ENCODE results near the gene PLPP6. TPM values are rescaled to one million over a fixed set of nuclear protein-coding genes. Genes with fewer than 3 reads are reported as not detected.
A peak's percentile ranks its signal among the peaks of the same experiment; 100 is the strongest.

The PLPP6 gene
- total and polyA plus RNA-seq, 4 donors: 3.8 to 6.9 (median 5.2) TPM

DNA sequence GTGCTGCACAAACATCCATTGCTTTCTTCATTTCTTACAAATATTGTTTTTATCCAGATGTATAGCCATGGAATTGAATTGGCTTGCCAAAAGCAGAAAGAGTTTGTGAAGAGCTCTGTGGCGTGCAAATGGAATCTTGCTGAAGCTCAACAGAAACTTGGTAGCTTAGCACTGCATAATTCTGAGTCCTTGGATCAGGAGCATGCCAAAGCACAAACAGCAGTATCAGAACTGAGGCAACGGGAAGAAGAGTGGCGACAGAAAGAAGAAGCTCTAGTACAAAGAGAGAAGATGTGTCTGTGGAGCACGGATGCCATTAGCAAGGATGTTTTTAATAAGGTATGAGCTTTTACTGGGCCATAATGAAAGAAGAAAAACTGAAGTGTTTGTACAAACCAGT is 22.7 kb downstream of the PLPP6 start:
- Histone ChIP-seq H3K27ac (ENCODE audit: low read depth in 1 of 2, low read length in 1 of 2) (peak overlapping the region in 1 of 2 donors; percentile 29), H3K27me3 (ENCODE audit: control insufficient read depth in 3 of 3, insufficient read depth in 3 of 3, low read length in 2 of 3) (no peaks in the 10 kb centered on the region), H3K36me3 (ENCODE audit: control insufficient read depth in 4 of 4, insufficient read depth in 4 of 4, low read length in 4 of 4) (peaks cover 4 to 14% (median 9%) of the 10 kb centered on the region in 4 donors), H3K9ac (ENCODE audit: insufficient read depth in 1 of 2, low read length in 2 of 2) (no peak overlapping the region), H3K4me1 (ENCODE audit: control insufficient read depth in 5 of 5, insufficient read depth in 5 of 5, low read length in 5 of 5) (peaks cover 0 to 20% (median 9%) of the 10 kb centered on the region in 5 donors), H3K4me3 (no peak overlapping the region), H3K9me3 (ENCODE audit: control insufficient read depth in 4 of 4, insufficient read depth in 3 of 4, low read length in 3 of 4) (no peaks in the 10 kb centered on the region)
- no peak for ATAC-seq (ENCODE audit: insufficient read depth, low FRiP score)
- TF ChIP-seq, protein P1, sequence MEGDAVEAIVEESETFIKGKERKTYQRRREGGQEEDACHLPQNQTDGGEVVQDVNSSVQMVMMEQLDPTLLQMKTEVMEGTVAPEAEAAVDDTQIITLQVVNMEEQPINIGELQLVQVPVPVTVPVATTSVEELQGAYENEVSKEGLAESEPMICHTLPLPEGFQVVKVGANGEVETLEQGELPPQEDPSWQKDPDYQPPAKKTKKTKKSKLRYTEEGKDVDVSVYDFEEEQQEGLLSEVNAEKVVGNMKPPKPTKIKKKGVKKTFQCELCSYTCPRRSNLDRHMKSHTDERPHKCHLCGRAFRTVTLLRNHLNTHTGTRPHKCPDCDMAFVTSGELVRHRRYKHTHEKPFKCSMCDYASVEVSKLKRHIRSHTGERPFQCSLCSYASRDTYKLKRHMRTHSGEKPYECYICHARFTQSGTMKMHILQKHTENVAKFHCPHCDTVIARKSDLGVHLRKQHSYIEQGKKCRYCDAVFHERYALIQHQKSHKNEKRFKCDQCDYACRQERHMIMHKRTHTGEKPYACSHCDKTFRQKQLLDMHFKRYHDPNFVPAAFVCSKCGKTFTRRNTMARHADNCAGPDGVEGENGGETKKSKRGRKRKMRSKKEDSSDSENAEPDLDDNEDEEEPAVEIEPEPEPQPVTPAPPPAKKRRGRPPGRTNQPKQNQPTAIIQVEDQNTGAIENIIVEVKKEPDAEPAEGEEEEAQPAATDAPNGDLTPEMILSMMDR (IDR thresholded peaks at IDR 0.05; ENCODE audit: control extremely low read depth, extremely low read depth): no peak
- no peak for DNase-seq
- 89 to 94% methylated on average over 4 of the region's 4 CpGs for WGBS, 2 donors

DNA sequence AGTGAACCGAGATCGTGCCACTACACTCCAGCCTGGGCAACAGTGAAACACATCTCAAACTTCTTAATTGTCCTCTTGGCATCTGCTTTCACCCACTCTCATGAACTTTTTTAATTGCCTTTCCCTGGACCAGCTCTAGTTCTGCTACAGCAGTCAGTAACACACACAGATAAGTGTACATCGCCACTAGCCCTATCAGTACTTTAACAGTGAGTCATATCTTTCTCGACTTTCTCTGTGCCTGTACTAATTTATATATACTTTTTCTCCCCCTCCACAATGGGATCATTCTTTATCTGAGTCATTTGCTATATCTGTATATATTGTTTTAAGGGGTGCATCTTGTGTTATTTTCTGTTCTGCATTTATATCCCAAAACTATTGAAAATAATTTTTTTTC is 24.0 kb downstream of the PLPP6 start:
- Histone ChIP-seq H3K9me3 (ENCODE audit: control insufficient read depth in 4 of 4, insufficient read depth in 3 of 4, low read length in 3 of 4) (no peaks in the 10 kb centered on the region), H3K4me3 (no peak overlapping the region), H3K4me1 (ENCODE audit: control insufficient read depth in 5 of 5, insufficient read depth in 5 of 5, low read length in 5 of 5) (peaks cover 0 to 21% (median 4%) of the 10 kb centered on the region in 5 donors), H3K27ac (ENCODE audit: low read depth in 1 of 2, low read length in 1 of 2) (peak overlapping the region in 1 of 2 donors; percentile 43), H3K36me3 (ENCODE audit: control insufficient read depth in 4 of 4, insufficient read depth in 4 of 4, low read length in 4 of 4) (peaks cover 6 to 18% (median 13%) of the 10 kb centered on the region in 4 donors), H3K27me3 (ENCODE audit: control insufficient read depth in 3 of 3, insufficient read depth in 3 of 3, low read length in 2 of 3) (no peaks in the 10 kb centered on the region), H3K9ac (ENCODE audit: insufficient read depth in 1 of 2, low read length in 2 of 2) (no peak overlapping the region)
- 87 to 94% methylated on average over 4 of the region's 4 CpGs for WGBS, 2 donors
- TF ChIP-seq, protein P1 (IDR thresholded peaks at IDR 0.05; ENCODE audit: control extremely low read depth, extremely low read depth): no peak
- ATAC-seq (ENCODE audit: insufficient read depth, low FRiP score) (no peak), DNase-seq (no peak)

DNA sequence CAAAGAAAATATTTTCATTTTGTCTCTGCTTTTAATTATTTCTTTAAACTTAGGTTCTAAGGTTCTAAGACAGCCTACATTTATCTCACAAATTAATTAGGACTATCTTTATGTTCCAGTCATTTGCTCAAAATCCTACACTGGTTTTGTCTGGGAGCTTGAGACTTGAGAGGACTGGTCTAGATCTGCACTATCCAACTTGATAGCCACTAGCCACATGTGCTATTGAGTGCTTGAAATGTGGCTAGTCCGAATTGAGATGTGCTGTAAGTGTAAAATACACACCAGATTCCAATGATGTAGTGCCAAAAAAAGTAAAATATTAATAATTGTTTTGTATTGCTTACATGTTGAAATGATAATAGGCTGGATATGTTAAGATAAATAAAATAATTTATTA is 24.5 kb downstream of the PLPP6 start:
- Histone ChIP-seq H3K36me3 (ENCODE audit: control insufficient read depth in 4 of 4, insufficient read depth in 4 of 4, low read length in 4 of 4) (peaks cover 6 to 21% (median 14%) of the 10 kb centered on the region in 4 donors), H3K27me3 (ENCODE audit: control insufficient read depth in 3 of 3, insufficient read depth in 3 of 3, low read length in 2 of 3) (no peaks in the 10 kb centered on the region), H3K27ac (ENCODE audit: low read depth in 1 of 2, low read length in 1 of 2) (peak overlapping the region in 1 of 2 donors; percentile 66), H3K4me3 (no peak overlapping the region), H3K9me3 (ENCODE audit: control insufficient read depth in 4 of 4, insufficient read depth in 3 of 4, low read length in 3 of 4) (no peaks in the 10 kb centered on the region), H3K9ac (ENCODE audit: insufficient read depth in 1 of 2, low read length in 2 of 2) (no peak overlapping the region), H3K4me1 (ENCODE audit: control insufficient read depth in 5 of 5, insufficient read depth in 5 of 5, low read length in 5 of 5) (peaks cover 0 to 23% (median 4%) of the 10 kb centered on the region in 5 donors)
- ATAC-seq (ENCODE audit: insufficient read depth, low FRiP score): no peak
- TF ChIP-seq, protein P1 (IDR thresholded peaks at IDR 0.05; ENCODE audit: control extremely low read depth, extremely low read depth): no peak
- DNase-seq: no peak
- WGBS, 2 donors: 55 to 75% methylated on average over 1 of the region's 1 CpG

GRCh38 chr9:4689021-4689420 is 26.9 kb downstream of the PLPP6 start:
- H3K27me3 ChIP-seq (ENCODE audit: control insufficient read depth in 3 of 3, insufficient read depth in 3 of 3, low read length in 2 of 3): no peaks in the 10 kb centered on the region
- WGBS, 2 donors: 75 to 87% methylated on average over 2 of the region's 2 CpGs
- peaks cover 6 to 23% (median 14%) of the 10 kb centered on the region in 4 donors for H3K36me3 ChIP-seq (ENCODE audit: control insufficient read depth in 4 of 4, insufficient read depth in 4 of 4, low read length in 4 of 4)

More at GRCh38 chr9:4689021-4689420, 26.9 kb downstream of the PLPP6 start:
- Histone ChIP-seq H3K9ac (ENCODE audit: insufficient read depth in 1 of 2, low read length in 2 of 2) (no peak overlapping the region), H3K27ac (ENCODE audit: low read depth in 1 of 2, low read length in 1 of 2) (no peak overlapping the region), H3K4me1 (ENCODE audit: control insufficient read depth in 5 of 5, insufficient read depth in 5 of 5, low read length in 5 of 5) (peaks cover 0 to 17% (median 4%) of the 10 kb centered on the region in 5 donors), H3K4me3 (no peak overlapping the region), H3K9me3 (ENCODE audit: control insufficient read depth in 4 of 4, insufficient read depth in 3 of 4, low read length in 3 of 4) (no peaks in the 10 kb centered on the region)
- no peak for DNase-seq
- no peak for ATAC-seq (ENCODE audit: insufficient read depth, low FRiP score)
- TF ChIP-seq, protein P1 (IDR thresholded peaks at IDR 0.05; ENCODE audit: control extremely low read depth, extremely low read depth): no peak

Measured in lung (tissue), 12 donors.